Vagina (tissue), 2 donors: Measurements from ENCODE around the gene PARVA. TPM values are rescaled to one million over a fixed set of nuclear protein-coding genes. Genes with fewer than 3 reads are reported as not detected.

Experiments
- DNase-seq, 2 donors: peaks; one replicate each; pipeline ENCODE4 v3.0.0-alpha.2; 2017; ENCODE audit errors: extremely low spot score in 2 of 2
- H3K27ac ChIP-seq: fragments of 200-600 bp; sonication (generic); one replicate; pipeline ENCODE4 v1.5.1; 2019
- H3K27me3 ChIP-seq: fragments of 200-600 bp; sonication (generic); one replicate; pipeline ENCODE4 v1.5.1; 2019
- H3K36me3 ChIP-seq, 2 donors: fragments of 200-600 bp; sonication (generic); one replicate each; pipeline ENCODE4 v1.5.1; 2017 to 2019
- H3K4me1 ChIP-seq: fragments of 200-600 bp; sonication (generic); one replicate; pipeline ENCODE4 v1.5.1; 2019
- H3K4me3 ChIP-seq, 2 donors: fragments of 200-600 bp; sonication (generic); 1 replicate in 1 of 2; 2 replicates in 1 of 2; pipeline ENCODE4 v1.5.1; 2016 to 2019
- H3K9me3 ChIP-seq: fragments of 200-600 bp; sonication (generic); one replicate; pipeline ENCODE4 v1.5.1; 2019
- CTCF ChIP-seq, 3 experiments: fragments of 450-650 bp in 2 of 3; fragments of 200-600 bp in 1 of 3; sonication (generic) in 1 of 3; IDR thresholded peaks; one replicate each; pipeline ENCODE4 v1.5.1; 2017 to 2019; ENCODE audit warnings: antibody characterized with exemption in 3 of 3, mild to moderate bottlenecking in 2 of 3, moderate library complexity in 2 of 3
- POLR2A ChIP-seq, 2 donors: fragments of 450-650 bp; IDR thresholded peaks; one replicate each; pipeline ENCODE4 v1.6.1; 2017; ENCODE audit warnings: antibody characterized with exemption in 2 of 2, mild to moderate bottlenecking in 2 of 2, moderate library complexity in 2 of 2
- POLR2AphosphoS5 ChIP-seq, 2 donors: sonication (generic); formaldehyde crosslinking; IDR thresholded peaks; one replicate each; pipeline ENCODE4 v1.9.0; 2017; ENCODE audit warnings: antibody characterized with exemption in 2 of 2, mild to moderate bottlenecking in 2 of 2, low read depth in 1 of 2; ENCODE audit not compliant: insufficient read depth in 1 of 2
- intact Hi-C: fragments of 100-400 bp; cut with DNase I; formaldehyde crosslinking; loops from one replicate; pipeline ENCODE4 v1.15.1; 2023
- total RNA-seq: library from RNA; depleted of rRNA; stranded (reverse); fragments of >200 nt; gene quantifications from one replicate; pipeline ENCODE4 v1.2.3, GENCODE V29; 2016

PARVA gene
- total RNA-seq, 1 donor from 2014 or later, result 51.1 TPM

GRCh38 chr11:12494699-12495098 is 117.3 kb downstream of the PARVA start:
- DNase-seq, result no peak
- H3K27me3 ChIP-seq, result no peaks in the 10 kb centered on the region
- H3K36me3 ChIP-seq, result peaks cover 0 to 11% of the 10 kb centered on the region in 2 donors
- no peak overlapping the region for H3K4me3 ChIP-seq
- TF ChIP-seq POLR2AphosphoS5 (IDR thresholded peaks at IDR 0.05; ENCODE audit: insufficient read depth in 1 of 2, low read depth in 1 of 2) (no peak), CTCF (IDR thresholded peaks at IDR 0.05) (no peak), POLR2A (IDR thresholded peaks at IDR 0.05) (no peak)
- intact Hi-C loops, result no loop called here
- H3K27ac ChIP-seq, result no peak overlapping the region
- H3K4me1 ChIP-seq, result no peaks in the 10 kb centered on the region
- H3K9me3 ChIP-seq, result no peaks in the 10 kb centered on the region

GRCh38 chr11:12496181-12497025 is 119.0 kb downstream of the PARVA start:
- DNase-seq, result no peak
- no peak for TF ChIP-seq POLR2A (IDR thresholded peaks at IDR 0.05)
- Histone ChIP-seq H3K27ac (no peak overlapping the region), H3K4me3 (no peak overlapping the region), H3K4me1 (no peaks in the 10 kb centered on the region), H3K9me3 (no peaks in the 10 kb centered on the region), H3K36me3 (peaks cover 0 to 11% of the 10 kb centered on the region in 2 donors), H3K27me3 (no peaks in the 10 kb centered on the region)
- intact Hi-C loops, result no loop called here

- intact Hi-C loops, result no loop called here
- H3K9me3 ChIP-seq, result no peaks in the 10 kb centered on the region
- no peaks in the 10 kb centered on the region for H3K27me3 ChIP-seq
- no peak for TF ChIP-seq CTCF (IDR thresholded peaks at IDR 0.05)
- TF ChIP-seq POLR2AphosphoS5 (IDR thresholded peaks at IDR 0.05; ENCODE audit: insufficient read depth in 1 of 2, low read depth in 1 of 2), result no peak
- no peak for TF ChIP-seq POLR2A (IDR thresholded peaks at IDR 0.05)
- H3K4me1 ChIP-seq, result peaks cover 7% of the 10 kb centered on the region
- H3K27ac ChIP-seq, result no peak overlapping the region
- H3K4me3 ChIP-seq, result no peak overlapping the region
- H3K36me3 ChIP-seq, result peaks cover 0 to 11% of the 10 kb centered on the region in 2 donors
- DNase-seq, result no peak
Measured at GRCh38 chr11:12497431-12497830, 120.1 kb downstream of the PARVA start.

- no peak for DNase-seq
- Histone ChIP-seq H3K4me3 (no peak overlapping the region), H3K27ac (no peak overlapping the region), H3K4me1 (peaks cover 23% of the 10 kb centered on the region), H3K36me3 (peaks cover 0 to 11% of the 10 kb centered on the region in 2 donors), H3K27me3 (no peaks in the 10 kb centered on the region), H3K9me3 (no peaks in the 10 kb centered on the region)
- intact Hi-C loops, result no loop called here
- no peak for TF ChIP-seq CTCF (IDR thresholded peaks at IDR 0.05)
- no peak for TF ChIP-seq POLR2A (IDR thresholded peaks at IDR 0.05)
- no peak for TF ChIP-seq POLR2AphosphoS5 (IDR thresholded peaks at IDR 0.05; ENCODE audit: insufficient read depth in 1 of 2, low read depth in 1 of 2)
Measured at GRCh38 chr11:12499071-12499470, 121.7 kb downstream of the PARVA start.

- Histone ChIP-seq H3K27ac (peak overlapping the region; percentile 44), H3K36me3 (peaks cover 0 to 4% of the 10 kb centered on the region in 2 donors), H3K4me3 (no peak overlapping the region), H3K27me3 (no peaks in the 10 kb centered on the region), H3K4me1 (peaks cover 40% of the 10 kb centered on the region), H3K9me3 (no peaks in the 10 kb centered on the region)
- intact Hi-C loops, result no loop called here
- no peak for DNase-seq
- TF ChIP-seq CTCF (IDR thresholded peaks at IDR 0.05) (no peak), POLR2AphosphoS5 (IDR thresholded peaks at IDR 0.05; ENCODE audit: insufficient read depth in 1 of 2, low read depth in 1 of 2) (no peak), POLR2A (IDR thresholded peaks at IDR 0.05) (no peak)
Measured at GRCh38 chr11:12502046-12502445, 124.7 kb downstream of the PARVA start.
